DMS114 treated with DMSO at 0.1 percent for 48 hours (cell line): Measurements from ENCODE around the gene PSMB11.

Experiments
- DNase-seq: peaks from one replicate; lab custom pipeline; 2025; ENCODE audit not compliant: unreplicated experiment; lab: John Stamatoyannopoulos, UW

The PSMB11 gene

GRCh38 chr14:23079716-23080115 lies 37.7 kb downstream of the PSMB11 start:
- no peak for DNase-seq

- DNase-seq = no peak
These were observed 38.5 kb downstream of the PSMB11 start for GRCh38 chr14:23080474-23080873.

DNA sequence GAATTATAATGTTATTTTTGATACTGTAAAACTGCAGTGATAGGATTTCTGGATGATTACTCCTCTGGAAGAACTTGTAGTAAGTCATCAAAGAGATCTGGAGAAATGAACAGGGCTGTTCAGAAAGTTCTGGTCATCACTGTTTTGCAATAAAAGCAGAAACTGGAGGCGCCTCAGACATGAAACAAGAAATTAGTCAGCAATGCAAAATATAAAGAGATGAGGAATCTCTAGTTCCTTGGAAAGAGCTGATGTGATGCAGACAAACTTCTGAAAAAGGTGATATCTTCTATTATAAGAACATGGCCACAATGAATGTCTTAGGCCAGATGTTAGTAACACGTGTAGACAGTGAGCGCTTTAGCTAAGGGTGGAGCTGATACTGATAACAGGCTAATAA lies 43.4 kb downstream of the PSMB11 start:
- no peak for DNase-seq

- DNase-seq = no peak
These were observed 44.6 kb downstream of the PSMB11 start for GRCh38 chr14:23086565-23086964.

GRCh38 chr14:23089498-23090253 lies 47.7 kb downstream of the PSMB11 start:
- DNase-seq = no peak

DNA sequence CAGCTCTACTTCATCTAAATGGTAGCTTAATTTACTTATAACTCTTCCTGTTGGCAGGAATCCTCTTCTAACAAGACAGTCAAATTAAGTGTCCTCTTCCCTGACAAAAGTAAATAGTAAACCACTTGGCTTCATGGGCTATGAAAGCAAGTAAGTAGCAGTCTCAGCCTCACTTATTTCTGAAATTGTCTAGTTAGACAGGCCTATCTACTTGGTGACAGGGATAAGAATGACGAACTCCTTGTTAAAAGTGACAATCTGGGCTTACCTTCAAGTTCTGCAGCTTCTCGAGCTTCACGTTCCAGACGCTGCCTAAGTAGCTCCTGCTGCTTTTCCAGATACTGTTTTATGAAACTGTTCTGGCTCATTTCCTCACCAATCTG lies 48.2 kb downstream of the PSMB11 start:
- DNase-seq = no peak

- DNase-seq = no peak
These were observed 49.5 kb downstream of the PSMB11 start for GRCh38 chr14:23091294-23092225.

- no peak for DNase-seq
These were observed 51.1 kb downstream of the PSMB11 start for GRCh38 chr14:23093104-23093503.

GRCh38 chr14:23093526-23093925 lies 51.5 kb downstream of the PSMB11 start:
- no peak for DNase-seq
